Subcutaneous adipose tissue (tissue), 4 donors: ENCODE results near the gene TIPARP. TPM values are rescaled to one million over a fixed set of nuclear protein-coding genes. Genes with fewer than 3 reads are reported as not detected.

ENCODE experiments used
- CTCF ChIP-seq: fragments of 450-650 bp; IDR thresholded peaks from one replicate; pipeline ENCODE4 v1.5.1; 2016; ENCODE audit warnings: low read depth, mild to moderate bottlenecking, control low read depth, antibody characterized with exemption, moderate library complexity
- total RNA-seq, 4 donors: library from RNA; depleted of rRNA; stranded (reverse); fragments of >200 nt; gene quantifications; one replicate each; pipeline ENCODE4 v1.1.0, GENCODE V29; 2016

Gene TIPARP
- total RNA-seq, 4 donors from 2014 or later: 32.2 to 70.1 (median 43.6) TPM

DNA sequence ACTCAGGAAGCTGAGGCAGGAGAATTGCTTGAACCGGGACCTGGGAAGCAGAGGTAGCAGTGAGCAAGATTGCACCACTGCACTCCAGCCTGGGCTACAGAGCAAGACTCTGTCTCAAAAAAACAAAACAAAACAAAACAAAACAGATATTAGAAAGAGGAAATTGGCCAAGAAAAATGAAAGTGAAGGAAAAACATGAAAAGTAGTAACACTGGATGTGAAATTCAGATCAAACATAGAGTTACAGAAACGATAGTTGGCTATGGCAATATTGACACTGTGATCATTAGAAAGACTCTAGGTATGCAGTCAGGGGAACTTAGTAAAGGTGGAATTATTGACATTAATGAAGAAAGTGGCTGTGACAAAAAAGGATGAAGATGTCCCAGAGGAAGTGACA is 13.2 kb upstream of the TIPARP start:
- TF ChIP-seq CTCF: no peak

DNA sequence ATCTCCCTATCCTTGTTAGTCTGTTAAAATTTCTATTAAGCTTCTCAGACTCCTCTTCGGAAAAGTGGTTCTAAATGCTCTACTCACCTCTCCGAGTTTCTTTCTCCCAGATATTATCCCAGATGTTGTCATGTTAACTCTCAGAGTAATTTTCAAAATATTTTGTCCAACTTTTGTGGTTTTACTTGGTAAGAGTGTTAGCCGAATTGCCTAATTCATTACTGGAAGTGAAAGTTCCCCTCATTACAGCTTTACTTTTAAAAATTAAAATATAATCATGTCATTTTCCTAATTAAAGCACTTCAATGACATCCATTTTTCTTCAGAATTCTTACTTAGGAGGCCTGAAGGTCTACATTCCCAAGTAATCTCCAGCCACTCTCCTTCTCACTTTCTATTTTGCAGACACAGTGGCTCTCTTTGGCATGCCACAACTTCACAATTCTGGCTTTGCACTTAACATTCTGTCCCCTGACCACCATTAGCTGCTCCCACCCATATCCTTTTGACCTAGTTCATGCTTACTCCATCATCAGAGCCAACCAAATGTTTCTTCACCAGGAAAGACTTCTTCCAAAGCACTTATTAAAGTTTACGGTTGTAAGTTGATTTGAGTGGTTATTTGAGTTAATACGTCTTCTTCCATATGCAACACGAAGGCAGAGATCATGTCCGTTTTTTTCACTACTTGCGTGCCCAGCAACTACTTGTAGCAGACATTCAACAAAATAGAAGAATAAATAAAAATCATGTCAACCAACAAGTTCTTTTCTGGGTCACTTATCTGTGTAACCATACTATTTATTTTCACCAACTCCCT is 10.2 kb upstream of the TIPARP start:
- TF ChIP-seq CTCF: no peak

- TF ChIP-seq CTCF: no peak
Measured at GRCh38 chr3:156664831-156665178, 9.6 kb upstream of the TIPARP start.

DNA sequence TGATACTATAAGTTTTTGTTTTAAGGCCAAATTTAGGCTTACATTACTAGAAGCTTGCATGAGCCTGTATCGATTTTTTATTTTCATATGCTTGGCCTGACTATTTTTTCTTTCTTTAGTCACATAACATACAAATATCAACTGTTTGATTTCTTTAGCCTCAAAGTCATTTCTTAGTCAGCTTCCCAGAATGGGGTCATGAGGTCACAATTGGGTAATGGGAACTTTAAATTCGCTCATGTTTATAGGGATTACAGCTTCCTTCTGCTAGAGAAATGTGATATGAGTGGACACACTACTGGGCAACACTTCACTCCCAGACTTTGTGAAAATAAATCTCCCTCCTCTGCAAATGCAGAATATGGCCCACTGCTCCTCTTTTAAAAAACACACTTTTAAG is 9.1 kb upstream of the TIPARP start:
- TF ChIP-seq CTCF: no peak

DNA sequence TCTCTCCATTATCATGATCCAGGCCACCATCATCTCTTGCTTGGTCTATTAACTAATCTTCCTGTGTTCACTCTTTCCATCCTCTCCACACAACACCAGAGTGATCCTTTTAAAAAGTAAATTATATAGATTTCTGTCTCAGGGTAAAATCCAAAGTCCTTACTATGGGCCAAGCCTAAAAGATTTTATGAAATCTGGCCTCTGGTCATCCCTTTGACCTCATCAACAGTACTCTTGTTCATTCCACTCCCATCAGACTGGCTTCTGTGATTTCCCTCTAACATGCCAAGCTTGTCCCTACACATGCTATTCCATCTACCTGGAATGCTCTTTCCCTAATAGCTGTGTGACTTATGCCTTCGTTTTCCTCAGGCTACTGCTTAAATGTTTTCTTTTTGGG is 8.3 kb upstream of the TIPARP start:
- no peak for TF ChIP-seq CTCF

DNA sequence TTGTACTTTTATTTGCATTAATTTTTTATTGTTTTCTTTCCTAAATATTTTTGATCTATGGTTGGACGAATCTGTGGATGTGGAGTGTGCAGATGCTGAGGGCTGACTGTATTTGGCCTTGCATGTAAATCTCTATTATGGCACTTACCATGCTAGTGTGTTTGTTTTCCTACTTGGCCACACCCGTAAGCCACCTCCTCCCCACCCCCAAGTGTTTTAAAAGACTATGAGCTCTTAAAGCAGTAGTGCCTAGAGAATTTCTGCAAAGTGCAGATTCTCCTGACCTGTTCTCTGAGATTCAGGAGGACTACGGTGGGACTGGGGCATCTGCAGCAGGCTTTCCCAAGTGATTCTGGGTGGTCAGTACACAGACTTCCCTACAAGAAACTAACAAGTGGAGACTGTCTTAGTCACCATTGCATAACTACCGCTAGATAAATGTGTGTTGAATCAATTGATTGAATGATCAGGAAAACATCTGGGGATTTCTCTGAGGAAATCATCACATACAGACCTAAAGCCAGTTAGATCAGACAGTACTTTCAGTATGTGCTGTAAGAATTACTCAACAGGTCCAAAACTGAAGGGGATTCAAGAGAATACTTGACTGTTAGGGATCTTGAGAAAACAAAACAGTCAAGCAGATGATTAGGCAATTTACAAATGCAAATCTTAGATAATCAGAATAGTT is 6.2 kb upstream of the TIPARP start:
- no peak for TF ChIP-seq CTCF

DNA sequence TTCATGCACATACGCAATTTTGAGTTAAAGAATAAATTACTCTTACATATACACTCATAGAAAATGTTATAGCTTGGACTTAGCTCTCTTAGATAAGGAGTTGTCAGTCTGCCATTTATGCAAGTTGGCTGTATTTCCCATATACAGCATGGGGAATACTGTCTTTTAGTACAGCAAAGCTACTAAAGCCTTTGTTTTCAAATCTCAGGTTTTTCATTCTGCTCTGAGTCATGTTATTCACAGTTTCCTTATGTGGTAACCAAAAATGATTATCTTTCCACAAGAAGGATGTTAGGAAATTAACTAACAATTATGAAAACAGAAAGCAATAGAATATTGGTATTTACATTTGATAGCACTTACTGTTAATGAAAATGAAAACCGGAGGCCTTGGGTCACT is 4.3 kb upstream of the TIPARP start:
- no peak for TF ChIP-seq CTCF
